H9 (cell line): ENCODE data around the gene PGBD2. TPM values are rescaled to one million over a fixed set of nuclear protein-coding genes. Genes with fewer than 3 reads are reported as not detected.

Experiments
- DNase-seq: peaks from one replicate; pipeline ENCODE4 v3.0.0-alpha.2; 2017
- H2AFZ ChIP-seq: one replicate; pipeline ENCODE4 v1.6.1; 2013; ENCODE audit warnings: mild to moderate bottlenecking, low read length, control low read depth, moderate library complexity
- H2AK5ac ChIP-seq: 2 replicates; pipeline ENCODE4 v1.6.1; 2013; ENCODE audit warnings: low read length, control low read depth, mixed read lengths; ENCODE audit not compliant: insufficient read length
- H2BK120ac ChIP-seq: one replicate; pipeline ENCODE4 v1.6.1; 2013; ENCODE audit warnings: low read depth, mild to moderate bottlenecking, low read length, control low read depth, inconsistent platforms; ENCODE audit not compliant: poor library complexity, severe bottlenecking
- H2BK12ac ChIP-seq: 2 replicates; pipeline ENCODE4 v1.6.1; 2013; ENCODE audit warnings: low read length, control low read depth, mixed read lengths, low read depth; ENCODE audit not compliant: insufficient read length
- H2BK15ac ChIP-seq: 2 replicates; pipeline ENCODE4 v1.6.1; 2013; ENCODE audit warnings: low read depth, low read length, control low read depth
- H2BK20ac ChIP-seq: one replicate; pipeline ENCODE4 v1.6.1; 2013; ENCODE audit warnings: low read depth, mild to moderate bottlenecking, low read length, control low read depth, inconsistent platforms; ENCODE audit not compliant: poor library complexity, severe bottlenecking
- H2BK5ac ChIP-seq: 2 replicates; pipeline ENCODE4 v1.6.1; 2013; ENCODE audit warnings: low read length, control low read depth, mixed read lengths; ENCODE audit not compliant: insufficient read length
- H3K14ac ChIP-seq: 2 replicates; pipeline ENCODE4 v1.6.1; 2013; ENCODE audit warnings: low read length, control low read depth; ENCODE audit not compliant: insufficient read depth
- H3K18ac ChIP-seq: 2 replicates; pipeline ENCODE4 v1.6.1; 2013; ENCODE audit warnings: low read depth, mild to moderate bottlenecking, mixed read lengths, low read length, control low read depth; ENCODE audit not compliant: insufficient read length
- H3K23ac ChIP-seq: 2 replicates; pipeline ENCODE4 v1.6.1; 2013; ENCODE audit warnings: low read length, control low read depth, mixed read lengths, low read depth; ENCODE audit not compliant: insufficient read length
- H3K23me2 ChIP-seq: 2 replicates; pipeline ENCODE4 v1.6.1; 2013; ENCODE audit warnings: low read depth, mild to moderate bottlenecking, mixed read lengths, low read length, control low read depth; ENCODE audit not compliant: insufficient read length, poor library complexity, severe bottlenecking
- H3K27ac ChIP-seq: 2 replicates; pipeline ENCODE4 v1.5.1; 2013; ENCODE audit warnings: low read length, control low read depth, mixed read lengths, low read depth; ENCODE audit not compliant: insufficient read length
- H3K27me3 ChIP-seq: 2 replicates; pipeline ENCODE4 v1.6.1; 2013; ENCODE audit warnings: low read length, control low read depth, inconsistent platforms; ENCODE audit not compliant: insufficient read depth
- H3K4ac ChIP-seq: 2 replicates; pipeline ENCODE4 v1.6.1; 2013; ENCODE audit warnings: low read depth, mild to moderate bottlenecking, control low read depth, inconsistent platforms, low read length, moderate library complexity
- H3K4me1 ChIP-seq: 2 replicates; pipeline ENCODE4 v1.6.1; 2013; ENCODE audit warnings: low read length, control low read depth, inconsistent platforms; ENCODE audit not compliant: insufficient read depth
- H3K4me2 ChIP-seq: 2 replicates; pipeline ENCODE4 v1.6.1; 2013; ENCODE audit warnings: low read length, control low read depth, mixed read lengths; ENCODE audit not compliant: insufficient read length, insufficient read depth
- H3K56ac ChIP-seq: 2 replicates; pipeline ENCODE4 v1.6.1; 2013; ENCODE audit warnings: low read depth, mild to moderate bottlenecking, mixed read lengths, low read length, control low read depth; ENCODE audit not compliant: insufficient read length
- H3K79me1 ChIP-seq: 2 replicates; pipeline ENCODE4 v1.6.1; 2013; ENCODE audit warnings: low read depth, mild to moderate bottlenecking, moderate library complexity, low read length, control low read depth, inconsistent platforms; ENCODE audit not compliant: insufficient read depth, poor library complexity, severe bottlenecking
- H3K79me2 ChIP-seq: 2 replicates; pipeline ENCODE4 v1.6.1; 2013; ENCODE audit warnings: low read length, control low read depth, inconsistent platforms; ENCODE audit not compliant: insufficient read depth
- H3K9ac ChIP-seq: 2 replicates; pipeline ENCODE4 v1.6.1; 2013; ENCODE audit warnings: low read length, control low read depth, mixed read lengths; ENCODE audit not compliant: insufficient read length; ENCODE audit errors: extremely low read depth
- H3K9me3 ChIP-seq: one replicate; pipeline ENCODE4 v1.6.1; 2013; ENCODE audit warnings: low read depth, low read length, inconsistent platforms; ENCODE audit not compliant: control insufficient read depth
- H3T11ph ChIP-seq: one replicate; pipeline ENCODE4 v1.6.1; 2013; ENCODE audit warnings: mild to moderate bottlenecking, low read length, control low read depth, inconsistent platforms
- H4K20me1 ChIP-seq: one replicate; pipeline ENCODE4 v1.6.1; 2013; ENCODE audit not compliant: control insufficient read depth, insufficient read length, insufficient read depth
- H4K5ac ChIP-seq: 2 replicates; pipeline ENCODE4 v1.6.1; 2013; ENCODE audit warnings: low read depth, mild to moderate bottlenecking, mixed read lengths, low read length, control low read depth; ENCODE audit not compliant: insufficient read length
- H4K8ac ChIP-seq: replicated peaks from 2 replicates; pipeline ENCODE4 v1.6.1; 2013; ENCODE audit warnings: low read length, control low read depth, mixed read lengths, low read depth; ENCODE audit not compliant: insufficient read length
- H4K91ac ChIP-seq: 2 replicates; pipeline ENCODE4 v1.6.1; 2013; ENCODE audit warnings: low read depth, mild to moderate bottlenecking, moderate library complexity, mixed read lengths, low read length, control low read depth; ENCODE audit not compliant: insufficient read length
- H3K27ac Mint-ChIP-seq, 3 experiments: 2 replicates in 2 of 3; 3 replicates in 1 of 3; pipeline ENCODE4 v1.8.0; 2020 to 2021; ENCODE audit warnings: mixed read lengths in 3 of 3, mild to moderate bottlenecking in 1 of 3, moderate library complexity in 1 of 3
- H3K27me3 Mint-ChIP-seq: 2 replicates; pipeline ENCODE4 v1.8.0; 2021; ENCODE audit warnings: low read depth, mild to moderate bottlenecking, moderate library complexity, mixed read lengths
- H3K36me3 Mint-ChIP-seq, 3 experiments: 2 replicates in 2 of 3; 3 replicates in 1 of 3; pipeline ENCODE4 v1.8.0; 2020 to 2021; ENCODE audit warnings: low read depth in 3 of 3, mixed read lengths in 3 of 3; ENCODE audit not compliant: insufficient read depth in 1 of 3
- H3K4me1 Mint-ChIP-seq, 2 experiments: 2 replicates each; pipeline ENCODE4 v1.8.0; 2020; ENCODE audit warnings: mixed read lengths in 2 of 2
- H3K4me3 Mint-ChIP-seq, 2 experiments: 2 replicates in 1 of 2; 3 replicates in 1 of 2; pipeline ENCODE4 v1.8.0; 2020 to 2021; ENCODE audit warnings: mild to moderate bottlenecking in 2 of 2, mixed read lengths in 2 of 2, moderate library complexity in 1 of 2
- H3K9me3 Mint-ChIP-seq, 2 experiments: 2 replicates in 1 of 2; 3 replicates in 1 of 2; pipeline ENCODE4 v1.8.0; 2020; ENCODE audit warnings: mild to moderate bottlenecking in 2 of 2, mixed read lengths in 2 of 2, moderate library complexity in 1 of 2
- WGBS: extraction: QIAGEN DNeasy Blood & Tissue Kit; methylation state at CpG from one replicate; pipeline ENCODE4 v1.1.7; 2013; ENCODE audit warnings: missing lambda C conversion rate, low lambda C conversion rate, mixed read lengths; ENCODE audit not compliant: insufficient read length; ENCODE audit errors: extremely low coverage; 5-methylcytosine and 5-hydroxymethylcytosine counted together
- total RNA-seq: library from RNA; stranded (reverse); gene quantifications from 2 replicates; pipeline ENCODE4 v1.2.1, GENCODE V29; 2021
- TF ChIP-seq, protein P1 (sequence below): fragments of 200-600 bp; sonication (generic); conservative IDR thresholded peaks from 3 replicates; pipeline ENCODE4 v1.8.0; 2021; ENCODE audit warnings: antibody characterized with exemption, mild to moderate bottlenecking

Gene PGBD2
- total RNA-seq, 1 experiment from 2014 or later = 10.4 TPM

- H2BK12ac ChIP-seq = no peak overlapping the region
- H3K23ac ChIP-seq = no peak overlapping the region
- H4K5ac ChIP-seq = no peak overlapping the region
- peaks cover 4% of the 10 kb centered on the region for H3K23me2 ChIP-seq
- no peak overlapping the region for H3K9ac ChIP-seq
- no peaks in the 10 kb centered on the region for H3K79me2 ChIP-seq
- no peak overlapping the region for H3K18ac ChIP-seq
- TF ChIP-seq, protein P1, sequence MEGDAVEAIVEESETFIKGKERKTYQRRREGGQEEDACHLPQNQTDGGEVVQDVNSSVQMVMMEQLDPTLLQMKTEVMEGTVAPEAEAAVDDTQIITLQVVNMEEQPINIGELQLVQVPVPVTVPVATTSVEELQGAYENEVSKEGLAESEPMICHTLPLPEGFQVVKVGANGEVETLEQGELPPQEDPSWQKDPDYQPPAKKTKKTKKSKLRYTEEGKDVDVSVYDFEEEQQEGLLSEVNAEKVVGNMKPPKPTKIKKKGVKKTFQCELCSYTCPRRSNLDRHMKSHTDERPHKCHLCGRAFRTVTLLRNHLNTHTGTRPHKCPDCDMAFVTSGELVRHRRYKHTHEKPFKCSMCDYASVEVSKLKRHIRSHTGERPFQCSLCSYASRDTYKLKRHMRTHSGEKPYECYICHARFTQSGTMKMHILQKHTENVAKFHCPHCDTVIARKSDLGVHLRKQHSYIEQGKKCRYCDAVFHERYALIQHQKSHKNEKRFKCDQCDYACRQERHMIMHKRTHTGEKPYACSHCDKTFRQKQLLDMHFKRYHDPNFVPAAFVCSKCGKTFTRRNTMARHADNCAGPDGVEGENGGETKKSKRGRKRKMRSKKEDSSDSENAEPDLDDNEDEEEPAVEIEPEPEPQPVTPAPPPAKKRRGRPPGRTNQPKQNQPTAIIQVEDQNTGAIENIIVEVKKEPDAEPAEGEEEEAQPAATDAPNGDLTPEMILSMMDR = no peak
- no peak overlapping the region for H2BK20ac ChIP-seq
- no peak overlapping the region for H2BK120ac ChIP-seq
- no peaks in the 10 kb centered on the region for H3K27me3 ChIP-seq
- no peaks in the 10 kb centered on the region; a peak in 1 of 7 replicates for H3K36me3 Mint-ChIP-seq
- no peak overlapping the region for H2AK5ac ChIP-seq
- H3T11ph ChIP-seq = no peak overlapping the region
- H3K56ac ChIP-seq = no peak overlapping the region
- no peak overlapping the region; a peak in 1 of 5 replicates for H3K4me3 Mint-ChIP-seq
- no peaks in the 10 kb centered on the region for H3K9me3 ChIP-seq
- no peak for DNase-seq
- no peak overlapping the region for H4K8ac ChIP-seq
- H3K79me1 ChIP-seq = no peaks in the 10 kb centered on the region
- H3K9me3 Mint-ChIP-seq = no peaks in the 10 kb centered on the region; a peak in 1 of 5 replicates
- H4K91ac ChIP-seq = no peak overlapping the region
- H3K4me2 ChIP-seq = no peak overlapping the region
- peaks cover 17% of the 10 kb centered on the region for H3K4me1 ChIP-seq
- no peaks in the 10 kb centered on the region for H4K20me1 ChIP-seq
- H2BK5ac ChIP-seq = no peak overlapping the region
- H3K27ac Mint-ChIP-seq = no peak overlapping the region
- peaks cover 27 to 30% of the 10 kb centered on the region in 2 experiments for H3K4me1 Mint-ChIP-seq
- no CpG with 5 or more reads among the region's 2 CpGs for WGBS
- H2AFZ ChIP-seq = no peak overlapping the region
- no peak overlapping the region for H3K27ac ChIP-seq
- no peak overlapping the region for H3K4ac ChIP-seq
- no peak overlapping the region for H3K14ac ChIP-seq
- peaks cover 17% of the 10 kb centered on the region for H3K27me3 Mint-ChIP-seq
- H2BK15ac ChIP-seq = no peak overlapping the region
Measured at GRCh38 chr1:248901578-248901977, 4.5 kb upstream of the PGBD2 start.
